Measurements from ENCODE around the gene XRCC6.
"Not testable (repeated sequence)": the region's sequence is repeated elsewhere in the genome, so short reads cannot be mapped to it uniquely, and the experiment has no call there.

XRCC6 gene

DNA sequence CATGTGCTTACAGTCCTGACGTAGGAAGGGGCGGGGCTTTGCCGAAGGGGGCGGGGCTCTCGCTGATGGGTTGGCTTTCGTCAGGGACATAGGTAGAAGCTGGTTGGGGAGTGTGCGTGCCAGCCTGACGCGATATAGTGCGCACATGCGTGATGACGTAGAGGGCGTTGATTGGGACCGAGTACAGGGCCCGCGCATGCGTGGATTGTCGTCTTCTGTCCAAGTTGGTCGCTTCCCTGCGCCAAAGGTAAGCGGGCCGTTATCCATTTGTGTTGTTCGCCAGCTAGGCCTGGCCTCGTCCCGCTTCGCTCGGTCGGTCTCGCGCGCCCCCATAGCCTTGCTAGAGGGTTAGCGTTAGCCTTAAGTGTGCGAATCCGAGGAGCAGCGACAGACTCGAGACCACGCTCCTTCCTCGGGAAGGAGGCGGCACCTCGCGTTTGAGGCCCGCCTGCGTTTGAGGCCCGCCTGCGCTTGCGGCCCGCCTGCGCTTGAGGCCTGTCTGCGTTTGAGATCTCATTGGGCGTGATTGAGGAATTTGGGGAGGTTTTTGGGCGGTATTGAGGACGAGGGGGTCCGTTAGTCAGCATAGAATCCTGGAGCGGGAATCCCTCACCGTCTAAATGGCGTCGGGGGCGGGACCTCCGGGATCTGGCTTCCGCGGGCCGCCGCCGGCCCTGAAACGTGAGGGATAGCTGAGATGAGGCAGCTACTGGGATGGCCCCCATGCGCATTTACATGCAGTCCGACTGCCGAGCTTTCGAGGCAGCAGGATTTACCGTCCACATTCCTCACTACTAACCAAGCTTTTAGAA is at the start of gene XRCC6:
Gene XRCC6, plus strand, starts transcription at position 197 of the 812 bp plus-strand sequence. CDS start 710 bp downstream, outside the sequence.
- peak; percentile 99 for DNase-seq

DNA sequence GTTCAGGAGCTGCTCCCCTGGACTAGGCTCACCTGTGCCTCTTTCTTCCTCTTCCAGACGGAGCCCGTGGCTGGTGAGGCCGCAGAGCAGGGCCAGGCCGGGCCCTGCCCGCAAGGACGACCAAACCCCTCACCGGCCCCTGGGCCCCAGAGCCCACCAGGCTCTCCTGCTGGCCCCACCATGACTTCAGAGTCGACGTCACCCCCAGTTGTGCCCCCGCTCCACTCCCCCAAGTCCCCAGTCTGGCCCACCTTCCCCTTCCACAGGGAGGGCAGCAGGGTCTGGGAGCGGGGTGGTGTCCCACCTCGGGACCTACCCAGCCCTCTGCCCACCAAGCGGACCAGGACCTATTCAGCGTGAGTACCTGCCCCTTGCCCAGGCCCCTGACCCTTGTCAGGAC is 49.3 kb upstream of the XRCC6 start:
- DNase-seq = no peak

DNA sequence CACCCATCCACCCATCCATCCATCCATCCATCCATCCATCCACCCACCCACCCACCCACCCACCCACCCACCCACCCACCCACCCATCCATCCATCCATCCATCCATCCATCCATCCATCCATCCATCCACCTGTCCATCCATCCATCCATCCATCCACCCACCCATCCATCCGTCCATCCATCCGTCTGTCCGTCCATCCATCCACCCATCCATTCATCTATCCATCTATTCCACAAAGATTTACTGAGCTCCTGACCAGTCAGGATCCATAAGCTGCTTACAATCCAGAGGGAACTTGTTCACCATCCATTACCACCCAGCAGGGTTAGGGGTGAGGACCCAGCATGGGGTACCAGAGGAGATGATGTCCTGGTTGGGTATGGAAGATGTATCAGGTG is 48.8 kb upstream of the XRCC6 start:
- DNase-seq = not testable (repeated sequence)

DNA sequence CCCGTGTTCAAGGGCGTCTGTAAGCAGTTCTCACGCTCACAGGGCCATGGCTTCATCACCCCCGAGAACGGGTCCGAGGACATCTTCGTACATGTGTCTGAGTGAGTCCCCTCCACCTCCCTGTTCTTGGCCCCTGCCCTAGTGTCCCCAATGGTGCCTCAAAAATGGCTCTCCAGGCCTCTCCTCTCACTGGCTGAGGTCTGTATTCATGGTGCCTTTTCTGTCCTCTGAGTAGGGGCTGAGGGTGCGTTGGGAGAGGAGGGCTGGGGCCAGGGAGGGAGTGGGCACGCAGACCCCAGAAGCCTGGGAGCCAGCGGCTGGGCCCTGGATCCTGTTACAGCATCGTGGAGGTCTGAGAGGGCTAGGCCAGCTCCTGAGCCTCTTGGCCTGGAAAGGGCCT is 47.4 kb upstream of the XRCC6 start:
- DNase-seq = no peak

DNA sequence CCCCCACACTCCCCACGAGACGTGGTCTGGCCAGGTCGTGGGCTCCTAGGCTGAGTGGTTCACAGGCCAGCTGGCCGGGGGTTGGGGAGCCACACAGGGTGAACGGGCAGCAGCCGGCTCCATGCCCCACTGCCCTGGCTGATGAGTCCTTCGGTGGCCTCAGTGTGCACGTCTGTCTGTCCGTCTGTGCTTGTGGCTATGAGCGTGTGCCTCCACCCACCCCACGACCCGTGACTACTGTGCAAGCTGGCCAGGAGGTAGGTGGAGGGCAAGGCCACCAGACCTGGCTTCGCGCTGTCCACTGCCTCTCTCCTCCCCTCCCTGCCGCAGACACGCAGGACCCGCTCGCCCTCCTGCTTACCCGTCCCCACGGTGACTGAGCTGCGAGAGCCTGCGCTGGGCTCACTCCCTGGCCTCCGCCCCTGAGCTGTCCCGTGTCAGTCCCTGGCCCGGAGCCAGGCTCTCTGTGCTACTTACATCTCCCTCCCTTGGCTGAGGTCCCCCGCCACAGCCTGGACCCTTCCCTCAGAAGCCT is 46.2 kb upstream of the XRCC6 start:
- no peak for DNase-seq

DNA sequence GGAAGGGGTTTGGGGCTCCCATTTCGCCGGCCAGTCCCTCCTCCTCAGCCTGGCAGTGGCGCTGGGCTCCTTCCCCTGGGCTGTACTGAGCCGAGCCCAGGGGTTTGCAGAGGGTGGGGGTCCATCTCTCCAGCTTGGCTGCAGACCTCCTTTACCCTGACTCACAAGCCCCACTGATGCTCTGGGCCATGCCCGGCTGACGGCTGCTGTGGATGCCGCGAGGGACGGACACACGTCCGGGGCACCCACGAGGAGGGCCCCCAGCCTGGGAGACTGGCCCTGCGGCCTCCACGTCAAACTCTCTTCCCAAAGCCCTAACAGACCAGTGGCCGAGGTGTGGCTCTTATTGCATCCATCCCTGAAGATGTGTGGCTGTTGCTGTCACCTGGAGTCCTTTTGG is 45.6 kb upstream of the XRCC6 start:
- no peak for DNase-seq

DNA sequence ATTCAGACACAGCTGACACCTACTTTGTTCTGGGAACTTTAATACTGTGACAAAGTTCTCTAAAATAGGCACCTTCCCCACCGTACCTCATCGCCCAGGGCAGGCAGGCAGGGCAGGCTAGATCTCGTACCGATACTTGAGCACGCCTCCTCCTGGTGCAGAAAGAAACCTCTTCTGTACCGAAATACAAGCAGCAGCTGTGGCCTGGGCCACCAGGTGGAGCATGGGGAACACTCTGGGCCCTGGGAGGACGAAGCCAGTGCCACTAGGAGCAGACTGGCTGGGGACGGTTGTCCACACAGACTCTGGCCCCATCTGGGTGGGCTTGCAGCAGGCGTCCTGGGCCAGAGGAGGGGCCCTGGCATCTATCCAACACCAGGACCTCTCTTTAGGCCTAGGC is 44.2 kb upstream of the XRCC6 start:
- DNase-seq = no peak

DNA sequence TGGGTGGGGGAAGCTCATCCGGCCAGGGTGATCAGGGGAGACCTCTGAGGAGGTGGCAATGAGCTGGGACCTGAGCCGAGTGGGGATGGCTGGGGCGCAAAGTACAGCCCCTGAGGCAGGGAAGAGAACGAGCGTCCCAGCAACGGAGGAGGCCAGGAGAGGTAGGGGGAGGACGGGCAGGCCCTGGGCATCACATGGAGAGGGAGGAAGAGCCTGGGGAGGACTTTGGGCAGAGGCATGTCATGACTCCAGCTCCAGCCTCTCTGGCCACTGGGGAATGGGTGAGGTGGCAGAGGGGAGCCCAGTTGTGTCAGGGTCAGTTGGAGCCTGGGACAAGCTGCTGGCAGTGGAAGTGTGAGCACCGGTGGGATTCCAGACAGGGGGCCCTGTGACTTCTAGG is 43.0 kb upstream of the XRCC6 start:
- no peak for DNase-seq

DNA sequence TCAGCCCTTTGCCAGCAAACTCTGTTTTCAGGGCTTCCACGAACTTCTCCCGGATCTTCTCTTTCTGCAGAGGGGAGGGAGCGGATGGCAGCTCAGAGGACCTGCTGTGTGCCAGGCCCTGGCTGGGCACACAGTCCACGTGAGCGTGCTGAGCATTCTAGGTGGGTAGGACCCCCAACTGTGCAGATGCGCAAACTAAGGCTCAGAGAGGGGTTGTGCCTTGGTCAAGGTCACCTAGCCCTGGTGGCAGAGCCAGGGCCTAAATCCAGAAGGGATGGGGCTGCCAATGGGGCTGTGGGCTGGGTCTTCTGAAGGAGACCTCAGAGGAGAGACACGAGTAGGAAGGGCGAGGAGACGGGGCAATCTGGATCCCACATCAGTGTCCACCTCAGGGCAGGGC is 42.3 kb upstream of the XRCC6 start:
- no peak for DNase-seq

DNA sequence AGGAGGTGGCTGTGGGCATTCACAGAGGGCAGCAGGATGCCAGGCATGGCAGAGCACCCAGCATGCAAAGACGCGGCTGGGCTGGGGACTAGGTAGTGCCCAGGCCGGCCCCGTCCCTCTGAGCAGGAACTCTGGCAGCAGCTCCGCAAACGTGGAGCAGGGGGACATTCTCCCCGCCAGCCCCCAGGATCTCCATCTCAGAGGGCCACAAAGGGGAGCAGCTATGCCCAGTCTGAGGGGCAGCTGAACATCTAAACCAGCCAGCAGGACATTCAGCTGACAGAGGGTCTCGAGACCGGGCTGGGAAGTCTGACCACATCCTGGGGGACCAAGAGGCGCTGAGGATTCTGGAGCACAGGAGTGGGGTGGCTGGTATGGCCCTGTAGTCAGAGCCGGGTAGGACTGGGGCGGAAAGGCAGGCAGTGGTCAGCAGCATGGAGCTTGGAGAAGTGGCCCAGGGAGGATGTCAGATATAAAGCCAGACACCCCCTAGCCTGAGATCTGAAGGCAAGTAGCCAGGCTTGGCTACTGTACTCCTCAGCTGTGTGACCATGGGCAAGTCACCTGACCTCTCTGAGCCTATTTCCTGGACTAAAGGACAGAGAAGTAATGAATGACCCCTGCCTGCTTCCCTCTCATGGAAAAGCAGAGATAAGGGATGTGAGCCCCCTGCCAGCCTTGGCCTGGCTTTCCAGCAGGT is 41.6 kb upstream of the XRCC6 start:
- no peak for DNase-seq

DNA sequence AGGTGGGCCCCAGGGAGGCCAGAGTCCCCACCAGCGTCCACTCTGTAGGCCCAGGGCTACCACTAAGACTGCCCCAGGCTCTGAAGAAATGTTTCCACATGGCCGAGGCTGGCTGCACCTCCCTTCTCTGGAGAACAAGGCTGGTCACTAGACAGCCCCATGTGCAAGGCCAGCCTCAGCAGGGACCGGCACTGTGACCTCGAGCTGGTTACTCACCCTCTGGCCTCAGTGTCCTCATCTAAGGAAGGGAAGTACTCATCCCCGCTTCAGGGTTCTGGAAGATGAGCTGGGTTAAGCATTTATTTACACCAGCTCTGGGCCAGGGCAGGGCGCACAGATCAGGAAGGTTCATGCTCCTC is 41.1 kb upstream of the XRCC6 start:
- no peak for DNase-seq

DNA sequence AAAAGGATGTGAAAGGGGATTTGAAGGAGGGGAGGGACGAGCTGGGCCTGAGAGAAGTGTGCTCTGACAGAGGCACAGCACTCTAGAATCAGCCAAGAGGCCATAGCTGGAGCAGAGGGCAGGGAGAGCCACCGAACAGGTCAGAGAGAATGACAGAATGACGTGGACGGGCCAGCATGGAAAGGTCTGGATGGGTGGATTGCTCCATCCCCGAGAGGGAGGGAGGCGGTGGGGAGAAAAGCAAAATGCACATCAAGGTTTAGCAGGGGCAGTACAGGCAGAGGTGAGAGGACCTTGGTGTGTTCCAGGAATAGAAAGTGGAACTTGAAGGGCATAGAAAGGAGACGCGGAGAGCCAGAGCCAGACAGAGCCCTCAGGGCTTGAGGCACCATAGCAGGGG is 38.4 kb upstream of the XRCC6 start:
- DNase-seq = no peak

DNA sequence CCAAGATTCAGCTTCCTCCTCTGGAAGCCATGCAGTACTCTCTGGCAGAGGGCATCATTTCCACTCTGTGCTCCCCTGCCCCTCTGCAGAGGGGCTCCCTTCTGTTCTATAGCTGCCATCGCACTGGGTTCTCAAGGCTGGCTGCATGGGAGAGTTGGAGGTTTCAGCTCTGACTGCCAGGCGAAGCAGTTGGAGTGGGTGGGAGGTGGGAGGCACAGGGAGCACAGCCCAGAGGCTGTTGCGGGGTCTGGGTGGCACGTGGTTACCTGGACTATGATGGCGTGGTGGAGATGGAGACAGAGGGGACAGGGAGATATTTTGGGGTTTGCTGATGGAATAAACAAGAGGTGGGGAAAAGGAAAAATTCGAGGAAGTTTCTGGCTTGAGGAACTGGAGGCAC is 36.2 kb upstream of the XRCC6 start:
- no peak for DNase-seq

DNA sequence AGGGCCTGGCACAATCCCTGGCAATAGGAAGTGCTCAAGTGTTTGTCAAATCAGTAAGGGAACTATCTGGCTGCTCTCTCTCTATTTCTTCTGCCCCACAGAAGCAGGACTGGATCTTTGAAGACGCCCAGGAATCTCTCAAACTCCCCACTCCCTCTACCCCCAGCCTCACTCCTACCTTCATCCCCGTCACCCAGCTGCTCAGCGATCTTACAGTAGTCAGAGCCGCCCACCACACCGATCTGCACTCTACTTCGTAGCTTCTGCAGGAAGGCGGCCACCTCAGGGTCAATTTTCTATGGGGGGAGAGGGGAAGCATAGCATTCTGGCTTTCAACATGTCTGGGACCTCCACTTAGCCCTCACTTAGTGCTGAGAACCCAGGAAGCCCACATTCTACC is 35.2 kb upstream of the XRCC6 start:
- DNase-seq = no peak

DNA sequence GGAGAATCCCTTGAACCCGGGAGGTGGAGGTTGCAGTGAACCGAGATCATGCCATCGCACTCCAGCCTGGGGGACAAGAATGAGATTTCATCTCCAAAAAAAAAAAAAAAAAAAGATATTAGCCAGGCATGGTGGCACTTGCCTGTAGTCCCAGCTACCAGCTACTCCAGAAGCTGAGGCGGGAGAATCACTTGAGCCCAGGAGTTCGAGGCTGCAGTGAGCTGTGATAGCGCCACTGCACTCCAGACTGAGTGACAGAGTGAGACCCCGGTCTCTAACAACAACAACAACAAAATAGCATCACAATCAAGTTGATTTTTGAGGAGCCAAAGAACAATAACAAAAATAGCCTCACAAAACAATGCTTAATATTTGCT is 33.8 kb upstream of the XRCC6 start:
- DNase-seq = no peak

DNA sequence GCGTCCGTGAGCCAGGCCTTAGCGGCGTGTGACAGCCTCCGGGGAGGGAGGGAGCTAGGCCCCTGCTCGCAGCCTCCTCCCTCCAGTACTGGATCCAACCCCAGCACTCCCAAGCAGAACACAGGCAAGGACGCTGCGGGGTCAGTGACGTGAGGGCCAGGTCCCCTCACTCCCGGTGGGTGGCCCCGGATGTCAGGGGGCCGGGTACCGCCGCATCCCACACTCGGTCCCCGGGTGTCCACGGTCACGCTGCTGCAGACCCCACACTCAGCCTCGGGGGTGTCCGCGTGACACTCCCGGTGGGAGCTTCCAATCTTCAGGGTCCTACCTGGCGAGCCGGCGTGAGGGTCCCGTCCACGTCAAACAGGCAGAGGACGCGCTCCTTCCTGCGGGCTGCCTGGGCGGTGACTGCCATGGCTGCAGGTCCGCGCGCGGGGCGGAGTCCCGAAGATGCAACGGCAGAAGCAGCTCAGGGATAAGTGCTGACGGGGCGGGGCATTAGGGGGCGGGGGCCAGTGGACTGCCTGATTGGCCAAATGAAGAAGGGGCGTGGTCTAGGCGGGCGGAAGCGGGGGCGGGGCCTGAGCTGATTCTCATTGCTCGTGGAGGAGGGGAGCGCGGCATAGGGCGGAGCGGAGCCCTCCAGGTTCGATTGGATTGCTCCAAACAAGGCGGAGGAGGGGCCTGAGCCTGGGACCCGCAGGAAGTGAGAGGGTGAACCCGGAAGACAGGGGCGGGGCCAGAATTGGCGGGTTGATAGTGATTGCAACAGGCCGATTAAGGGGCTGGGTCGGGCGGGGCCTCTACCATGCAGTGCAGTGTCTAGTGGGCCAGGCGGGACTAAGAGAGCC is 31.5 kb upstream of the XRCC6 start, which contains the start of gene PMM1:
Gene PMM1, minus strand, starts transcription at position 450 of the 851 bp plus-strand sequence. Its CDS starts 35 bp downstream, at position 415.
- peak; percentile 99 for DNase-seq

DNA sequence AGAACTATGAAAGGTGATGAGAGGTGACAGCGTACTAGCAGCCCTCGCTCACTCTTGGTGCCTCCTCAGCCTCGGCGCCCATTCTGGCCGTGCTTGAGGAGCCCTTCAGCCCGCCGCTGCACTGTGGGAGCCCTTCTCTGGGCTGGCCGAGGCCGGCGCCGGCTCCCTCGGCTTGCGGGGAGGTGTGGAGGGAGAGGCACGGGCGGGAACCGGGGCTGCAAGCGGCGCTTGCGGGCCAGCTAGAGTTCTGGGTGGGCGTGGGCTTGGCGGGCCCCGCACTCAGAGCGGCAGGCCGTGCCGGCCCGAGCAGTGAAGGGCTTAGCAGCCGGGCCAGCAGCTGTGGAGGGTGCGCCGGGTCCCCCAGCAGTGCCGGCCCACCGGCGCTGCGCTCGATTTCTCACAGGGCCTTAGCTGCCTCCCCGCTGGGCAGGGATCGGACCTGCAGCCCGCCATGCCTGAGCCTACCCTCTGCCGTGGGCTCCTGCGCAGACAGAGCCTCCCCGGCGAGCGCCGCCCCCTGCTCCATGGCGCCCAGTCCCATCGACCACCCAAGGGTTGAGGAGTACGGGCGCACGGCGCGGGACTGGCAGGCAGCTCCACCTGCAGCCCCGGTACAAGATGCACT is 27.6 kb upstream of the XRCC6 start:
- DNase-seq = not testable (repeated sequence)

DNA sequence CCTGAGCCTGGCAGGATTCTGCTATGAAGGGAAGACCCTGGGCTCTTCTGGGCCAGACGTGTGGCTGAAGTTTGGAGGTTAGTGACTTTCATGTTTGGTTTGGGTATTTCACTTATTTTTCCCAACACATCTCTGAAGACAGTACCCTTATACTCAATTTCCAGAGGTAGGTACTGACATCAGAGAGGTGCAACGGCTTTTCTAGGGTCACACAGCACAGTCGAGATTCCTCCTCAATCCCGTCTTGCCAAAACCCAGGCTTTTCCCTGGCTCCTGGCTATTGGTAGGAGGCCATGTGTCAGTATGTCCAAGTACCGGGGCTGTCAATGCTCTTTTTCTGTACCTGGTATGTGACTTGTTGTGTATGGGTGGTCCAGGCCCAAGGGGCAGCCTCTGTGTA is 25.4 kb upstream of the XRCC6 start:
- no peak for DNase-seq

DNA sequence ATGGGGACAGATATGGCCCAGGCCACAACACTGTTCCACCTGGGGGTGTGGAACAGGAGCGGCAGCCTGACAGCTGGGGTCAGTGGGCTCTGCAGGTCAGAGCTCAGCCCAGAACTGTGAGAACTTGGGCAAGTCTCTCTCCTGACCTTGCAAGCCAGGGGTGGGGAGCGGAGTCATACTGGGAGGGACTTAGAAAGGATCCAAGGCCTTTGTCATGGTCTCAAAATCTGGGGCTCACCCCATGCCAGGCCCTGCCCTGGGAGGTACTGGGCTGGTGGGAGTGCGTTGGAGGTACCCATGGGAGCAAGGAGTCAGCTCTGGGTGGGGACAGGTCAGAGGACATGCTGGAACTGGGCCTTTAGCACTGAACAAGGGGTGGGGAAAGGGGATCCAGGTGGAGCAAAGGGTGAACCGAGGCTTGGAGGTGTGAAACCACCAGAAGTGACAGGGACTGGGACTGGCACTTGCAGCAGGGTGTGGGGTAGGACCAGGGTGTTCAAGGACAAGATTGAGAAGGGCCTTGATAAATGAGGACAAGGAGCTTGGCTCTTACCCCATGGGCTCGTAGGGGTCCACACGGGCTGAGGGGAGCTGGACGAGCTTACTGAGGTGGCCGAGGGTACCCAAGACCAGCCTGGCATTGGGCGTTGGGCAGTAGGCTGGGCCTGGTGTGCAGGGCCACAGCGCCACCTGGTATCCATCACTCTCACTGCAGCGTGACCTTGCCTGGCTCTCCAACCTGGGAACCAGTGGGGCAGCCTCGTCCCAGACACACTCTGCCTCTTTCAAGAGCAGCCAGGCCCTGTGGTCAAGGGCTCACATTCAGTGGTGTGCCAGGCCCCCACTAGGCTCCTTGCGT is 24.1 kb upstream of the XRCC6 start:
- no peak for DNase-seq

DNA sequence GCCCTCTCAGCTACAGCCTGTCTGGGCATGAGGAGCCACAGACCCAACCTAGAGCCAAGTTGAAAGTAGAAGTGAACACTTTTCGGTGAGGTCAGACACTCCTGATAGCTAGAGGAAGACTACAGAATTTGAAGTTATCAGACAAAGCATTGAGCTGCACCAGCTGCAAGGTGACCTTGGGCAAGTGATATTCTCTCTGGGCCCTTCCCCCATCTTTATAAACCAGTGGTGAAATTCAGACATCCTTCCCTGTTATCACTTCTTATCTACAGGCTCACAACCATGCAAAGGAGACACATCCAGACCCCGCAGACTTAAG is 23.5 kb upstream of the XRCC6 start:
- DNase-seq = no peak

DNA sequence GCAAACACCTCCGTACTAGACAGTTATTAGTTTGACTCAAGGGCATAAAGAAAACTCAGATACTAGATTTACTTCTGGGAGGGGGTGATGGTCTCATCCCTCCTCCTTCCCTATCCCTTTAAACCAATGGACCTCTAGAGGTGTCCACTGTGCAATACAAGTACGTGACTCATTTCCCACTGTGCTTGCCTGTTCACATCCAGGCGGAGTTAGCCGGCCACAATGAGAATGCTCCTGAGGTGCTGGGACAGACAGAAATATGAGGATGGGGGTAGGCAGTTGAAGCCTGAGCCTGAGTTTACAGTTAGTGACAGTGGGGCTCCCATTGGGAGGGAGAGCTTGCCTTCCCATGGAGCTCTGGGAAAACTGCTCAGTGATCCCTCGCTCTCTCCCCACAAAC is 23.0 kb upstream of the XRCC6 start:
- DNase-seq = no peak

Measured in KG1 (cell line).